Pancreas (tissue), 10 donors: ENCODE measurements around the gene CMTM7. TPM values are rescaled to one million over a fixed set of nuclear protein-coding genes. Genes with fewer than 3 reads are reported as not detected.

ENCODE experiments used
- ATAC-seq, 4 donors: fragments of 200-7000 bp; cut with Tn5 transposase; one replicate each; pipeline versions ENCODE4 v1.8.0 to v1.9.1; 2020; ENCODE audit warnings: mild to moderate bottlenecking in 4 of 4, moderate library complexity in 4 of 4
- DNase-seq, 6 donors: peaks; one replicate each; pipeline ENCODE4 v3.0.0-alpha.2; 2020
- FAIRE-seq: peaks from 2 replicates; lab custom pipeline; 2012; peaks lifted over from hg19 to GRCh38; lab: Jason Lieb, UNC
- H3K27ac ChIP-seq, 4 donors: fragments of 200-600 bp; sonication (generic); 1 replicate in 3 of 4; 2 replicates in 1 of 4; pipeline versions ENCODE4 v1.5.0 to v1.8.0; 2020
- H3K27me3 ChIP-seq, 4 donors: fragments of 200-600 bp; one replicate each; pipeline ENCODE4 v1.8.0; 2021
- H3K36me3 ChIP-seq, 3 donors: fragments of 200-600 bp; sonication (generic) in 1 of 3; one replicate each; pipeline versions ENCODE4 v1.5.0 to v1.8.0; 2020 to 2021
- H3K4me1 ChIP-seq, 3 donors: fragments of 200-600 bp; one replicate each; pipeline ENCODE4 v1.8.0; 2021
- H3K4me3 ChIP-seq, 4 donors: fragments of 200-600 bp; sonication (generic) in 2 of 4; one replicate each; pipeline versions ENCODE4 v1.5.0 to v1.8.0; 2020 to 2021
- H3K9me3 ChIP-seq, 4 donors: fragments of 200-600 bp; one replicate each; pipeline ENCODE4 v1.8.0; 2021
- WGBS, 2 donors: extraction: QIAGEN DNeasy Blood & Tissue Kit; methylation state at CpG; one replicate each; pipeline ENCODE4 v1.1.7; 2013; 5-methylcytosine and 5-hydroxymethylcytosine counted together
- intact Hi-C, 3 donors: fragments of 100-400 bp; cut with DNase I; formaldehyde crosslinking; loops; one replicate each; pipeline versions ENCODE4 v1.11.1 to v1.14.2; 2022
- polyA plus RNA-seq, 2 donors: library from polyadenylated mRNA; stranded (reverse); fragments of 200-250 nt; gene quantifications; one replicate each; pipeline ENCODE4 v1.2.3, GENCODE V29; 2013
- total RNA-seq, 6 donors: library from RNA; stranded (reverse); fragmentation: NEBNext Ultra II Directional in 4 of 6; extraction: Animal tissue kit (Norgen Biotek cat#: 25700) in 4 of 6; gene quantifications; one replicate each; pipeline versions ENCODE4 v1.2.1 to v1.2.4, GENCODE V29; 2021 to 2023
- TF ChIP-seq, protein P1 (sequence below), 4 donors: fragments of 200-600 bp; sonication (generic) in 3 of 4; IDR thresholded peaks; one replicate each; pipeline versions ENCODE4 v1.5.0 to v1.8.0; 2021; ENCODE audit warnings: antibody characterized with exemption in 4 of 4
- donor health status: healthy with polysubstance abuse.
- donor health status: DM: no; HTN: no; CAD: no; lungs with moderate emphysema.
- donor health status: DM: no; HTN: no; CAD: no.
- donor health status: control.
- donor health status: control.
- donor health status: Bipolar disorder and iron deficiency.
- donor health status: DM: yes; HTN: yes; CAD: no.
- donor health status: DM: no; HTN: no; CAD: no.
- donor health status: DM: no; HTN: no; CAD: no.
- donor health status: DM: yes; HTN: yes; CAD: no.

CMTM7 gene
- total and polyA plus RNA-seq, 8 donors = 6.1 to 23.8 (median 12.0) TPM

GRCh38 chr3:32414522-32415202 is 23.0 kb downstream of the CMTM7 start:
- Histone ChIP-seq H3K4me1 (peaks cover 2 to 16% (median 12%) of the 10 kb centered on the region in 3 donors), H3K27me3 (no peaks in the 10 kb centered on the region), H3K27ac (peak overlapping the region in 2 of 4 donors; percentile 3 to 39), H3K4me3 (no peak overlapping the region), H3K9me3 (no peaks in the 10 kb centered on the region), H3K36me3 (no peaks in the 10 kb centered on the region)
- ATAC-seq (peak in 3 of 4 donors; percentile 33 to 75 (median 62)), DNase-seq (no peak), FAIRE-seq (no peak)
- 88 to 90% methylated on average over 6 of the region's 6 CpGs for WGBS, 2 donors
- TF ChIP-seq, protein P1, sequence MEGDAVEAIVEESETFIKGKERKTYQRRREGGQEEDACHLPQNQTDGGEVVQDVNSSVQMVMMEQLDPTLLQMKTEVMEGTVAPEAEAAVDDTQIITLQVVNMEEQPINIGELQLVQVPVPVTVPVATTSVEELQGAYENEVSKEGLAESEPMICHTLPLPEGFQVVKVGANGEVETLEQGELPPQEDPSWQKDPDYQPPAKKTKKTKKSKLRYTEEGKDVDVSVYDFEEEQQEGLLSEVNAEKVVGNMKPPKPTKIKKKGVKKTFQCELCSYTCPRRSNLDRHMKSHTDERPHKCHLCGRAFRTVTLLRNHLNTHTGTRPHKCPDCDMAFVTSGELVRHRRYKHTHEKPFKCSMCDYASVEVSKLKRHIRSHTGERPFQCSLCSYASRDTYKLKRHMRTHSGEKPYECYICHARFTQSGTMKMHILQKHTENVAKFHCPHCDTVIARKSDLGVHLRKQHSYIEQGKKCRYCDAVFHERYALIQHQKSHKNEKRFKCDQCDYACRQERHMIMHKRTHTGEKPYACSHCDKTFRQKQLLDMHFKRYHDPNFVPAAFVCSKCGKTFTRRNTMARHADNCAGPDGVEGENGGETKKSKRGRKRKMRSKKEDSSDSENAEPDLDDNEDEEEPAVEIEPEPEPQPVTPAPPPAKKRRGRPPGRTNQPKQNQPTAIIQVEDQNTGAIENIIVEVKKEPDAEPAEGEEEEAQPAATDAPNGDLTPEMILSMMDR (IDR thresholded peaks at IDR 0.05) = no peak
- intact Hi-C loops = no loop called here

DNA sequence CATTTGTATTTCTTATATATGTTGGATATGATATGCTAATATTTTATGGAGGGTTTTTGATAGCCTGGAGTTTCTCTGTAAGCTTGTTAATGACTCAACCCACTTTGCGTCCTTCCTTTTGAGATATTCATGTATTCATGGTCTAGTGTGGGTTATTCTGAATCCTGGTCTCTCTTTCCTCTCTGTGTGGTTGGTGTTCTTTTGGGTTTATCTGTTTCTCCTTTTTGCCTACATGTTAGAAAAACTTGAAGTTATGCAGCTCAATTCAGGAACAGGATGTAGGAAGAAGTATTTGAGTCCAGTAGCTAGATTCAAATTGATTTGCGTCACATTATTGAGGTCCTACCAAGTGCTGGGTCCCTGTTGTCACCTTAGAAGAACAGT is 28.1 kb downstream of the CMTM7 start:
- 80 to 82% methylated on average over 2 of the region's 2 CpGs for WGBS, 2 donors
- H3K27ac ChIP-seq = peak overlapping the region; percentile 61 to 93 (median 86)
- no peaks in the 10 kb centered on the region for H3K9me3 ChIP-seq
- no peaks in the 10 kb centered on the region for H3K27me3 ChIP-seq
- no peak for DNase-seq
- ATAC-seq = no peak
- peaks cover 36 to 47% (median 46%) of the 10 kb centered on the region in 3 donors for H3K4me1 ChIP-seq
- no peaks in the 10 kb centered on the region for H3K36me3 ChIP-seq
- intact Hi-C loops = no loop called here
- no peak for FAIRE-seq
- H3K4me3 ChIP-seq = no peak overlapping the region
- TF ChIP-seq, protein P1 (IDR thresholded peaks at IDR 0.05) = no peak

DNA sequence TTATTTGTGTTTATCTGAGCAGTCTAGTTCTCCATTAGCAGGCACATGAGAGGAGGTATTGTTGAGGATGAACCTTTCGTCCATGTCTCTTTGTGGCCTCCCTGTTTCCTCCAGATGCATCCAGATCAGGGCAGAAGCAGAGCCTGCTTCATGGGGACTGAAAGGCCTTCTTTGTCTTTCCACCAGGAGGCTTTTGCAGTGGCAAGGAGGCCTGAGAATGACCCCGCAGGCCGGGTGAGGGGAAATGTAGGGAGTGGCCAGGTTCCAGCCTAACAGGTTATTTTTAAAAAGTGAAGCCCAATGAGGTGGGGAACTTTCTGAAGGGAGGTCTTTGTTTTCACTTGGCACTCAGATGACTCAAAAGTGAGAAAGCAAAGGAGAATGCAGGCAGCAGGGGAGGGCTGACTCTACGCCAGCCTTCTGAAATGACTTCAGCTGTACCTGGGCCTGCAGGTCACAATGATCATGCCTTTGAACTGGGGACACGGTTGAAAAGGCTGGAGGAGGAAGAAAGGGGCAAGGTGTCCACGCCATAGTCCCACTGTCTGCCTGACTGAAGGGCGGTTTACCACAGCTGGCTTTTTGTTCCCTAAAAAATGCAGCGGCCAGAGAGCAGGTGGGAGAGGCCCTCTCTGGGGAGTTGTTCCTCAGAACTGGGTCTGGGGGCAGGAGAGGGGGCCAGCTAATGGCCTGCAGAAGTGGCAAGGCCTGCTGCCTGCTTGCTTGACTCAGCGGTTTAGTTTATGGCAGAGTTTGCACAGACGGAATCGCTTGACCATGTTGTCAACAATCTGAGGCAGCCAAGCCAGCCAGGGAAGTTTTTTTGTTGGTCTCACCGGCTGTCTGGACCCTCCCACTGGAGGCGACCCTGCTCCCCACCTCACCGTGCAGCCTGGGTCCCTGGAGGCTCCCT is 28.7 kb downstream of the CMTM7 start:
- Histone ChIP-seq H3K9me3 (no peaks in the 10 kb centered on the region), H3K36me3 (no peaks in the 10 kb centered on the region), H3K27me3 (no peaks in the 10 kb centered on the region), H3K27ac (peak overlapping the region; percentile 61 to 93 (median 86)), H3K4me1 (peaks cover 36 to 52% (median 51%) of the 10 kb centered on the region in 3 donors), H3K4me3 (no peak overlapping the region)
- no peak for FAIRE-seq
- intact Hi-C loops = no loop called here
- DNase-seq = peak in 4 of 6 donors; percentile 59 to 73 (median 66)
- peak; percentile 47 to 59 (median 57) for ATAC-seq
- whole genome bisulfite sequencing, 2 donors = 34 to 39% methylated on average over 14 of the region's 14 CpGs
- TF ChIP-seq, protein P1 (IDR thresholded peaks at IDR 0.05) = peak in 1 of 4 donors; percentile 14

GRCh38 chr3:32421185-32421584 is 29.5 kb downstream of the CMTM7 start:
- DNase-seq (no peak), FAIRE-seq (no peak), ATAC-seq (no peak)
- Histone ChIP-seq H3K27me3 (no peaks in the 10 kb centered on the region), H3K4me1 (peaks cover 36 to 53% (median 52%) of the 10 kb centered on the region in 3 donors), H3K9me3 (no peaks in the 10 kb centered on the region), H3K36me3 (no peaks in the 10 kb centered on the region), H3K27ac (peak overlapping the region; percentile 61 to 93 (median 86)), H3K4me3 (no peak overlapping the region)
- TF ChIP-seq, protein P1 (IDR thresholded peaks at IDR 0.05) = no peak
- WGBS, 2 donors = 72 to 80% methylated on average over 3 of the region's 3 CpGs
- intact Hi-C loops = no loop called here
